Brain microvascular endothelial cell (primary cell): ENCODE data around the gene DLG2.
"Not testable (repeated sequence)": the region's sequence is repeated elsewhere in the genome, so short reads cannot be mapped to it uniquely, and the experiment has no call there.

Source experiments
- DNase-seq: peaks from one replicate; pipeline ENCODE4 v3.0.0-alpha.2; 2020
- H3K27ac ChIP-seq: fragments of 250-450 bp; sonication (Bioruptor Pico); 2 replicates; pipeline ENCODE4 v1.5.1; 2020; ENCODE audit warnings: mild to moderate bottlenecking, moderate library complexity
- H3K27me3 ChIP-seq: fragments of 250-450 bp; sonication (Bioruptor Pico); replicated peaks from 2 replicates; pipeline ENCODE4 v1.5.1; 2020; ENCODE audit warnings: mild to moderate bottlenecking
- H3K36me3 ChIP-seq: fragments of 250-450 bp; sonication (Bioruptor Pico); replicated peaks from 2 replicates; pipeline ENCODE4 v1.5.1; 2020; ENCODE audit warnings: mild to moderate bottlenecking
- H3K4me3 ChIP-seq: 2 replicates; pipeline ENCODE4 v1.5.1; 2011; ENCODE audit warnings: low read depth, mild to moderate bottlenecking, control low read depth, low read length, moderate library complexity
- in situ Hi-C: cut with HindIII; loops from 2 replicates; pipeline ENCODE4 v1.10.0; 2017; ENCODE audit warnings: low sequenced_read_pairs, low pct_ligation_motif_present
- TF ChIP-seq, protein P1 (sequence below): IDR thresholded peaks from 2 replicates; pipeline ENCODE4 v1.5.1; 2011; ENCODE audit warnings: low read depth, mild to moderate bottlenecking, moderate library complexity, low read length, control low read depth, inconsistent platforms; ENCODE audit errors: missing control alignments

The DLG2 gene

DNA sequence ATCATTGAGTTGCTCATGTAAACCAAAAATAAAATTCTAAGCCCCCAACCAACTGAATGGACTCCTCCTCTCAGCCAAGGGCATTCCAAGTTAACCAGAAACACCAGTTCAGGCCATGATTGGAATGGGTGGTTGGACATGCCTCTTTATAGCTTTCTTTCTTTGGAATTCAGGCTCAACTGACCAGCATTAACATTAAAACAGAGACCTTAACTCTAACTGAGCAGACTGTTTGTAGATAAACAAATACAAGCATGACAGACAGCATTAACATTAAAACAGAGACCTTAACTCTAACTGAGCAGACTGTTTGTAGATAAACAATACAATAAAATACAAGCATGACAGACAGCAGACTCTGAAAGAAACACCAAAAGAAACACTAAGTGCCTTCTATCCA lies 278.2 kb downstream of the DLG2 start:
- TF ChIP-seq, protein P1, sequence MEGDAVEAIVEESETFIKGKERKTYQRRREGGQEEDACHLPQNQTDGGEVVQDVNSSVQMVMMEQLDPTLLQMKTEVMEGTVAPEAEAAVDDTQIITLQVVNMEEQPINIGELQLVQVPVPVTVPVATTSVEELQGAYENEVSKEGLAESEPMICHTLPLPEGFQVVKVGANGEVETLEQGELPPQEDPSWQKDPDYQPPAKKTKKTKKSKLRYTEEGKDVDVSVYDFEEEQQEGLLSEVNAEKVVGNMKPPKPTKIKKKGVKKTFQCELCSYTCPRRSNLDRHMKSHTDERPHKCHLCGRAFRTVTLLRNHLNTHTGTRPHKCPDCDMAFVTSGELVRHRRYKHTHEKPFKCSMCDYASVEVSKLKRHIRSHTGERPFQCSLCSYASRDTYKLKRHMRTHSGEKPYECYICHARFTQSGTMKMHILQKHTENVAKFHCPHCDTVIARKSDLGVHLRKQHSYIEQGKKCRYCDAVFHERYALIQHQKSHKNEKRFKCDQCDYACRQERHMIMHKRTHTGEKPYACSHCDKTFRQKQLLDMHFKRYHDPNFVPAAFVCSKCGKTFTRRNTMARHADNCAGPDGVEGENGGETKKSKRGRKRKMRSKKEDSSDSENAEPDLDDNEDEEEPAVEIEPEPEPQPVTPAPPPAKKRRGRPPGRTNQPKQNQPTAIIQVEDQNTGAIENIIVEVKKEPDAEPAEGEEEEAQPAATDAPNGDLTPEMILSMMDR = no peak
- Histone ChIP-seq H3K4me3 (no peak overlapping the region), H3K27me3 (no peaks in the 10 kb centered on the region), H3K27ac (no peak overlapping the region), H3K36me3 (no peaks in the 10 kb centered on the region)
- no peak for DNase-seq
- in situ Hi-C loops = no loop called here

DNA sequence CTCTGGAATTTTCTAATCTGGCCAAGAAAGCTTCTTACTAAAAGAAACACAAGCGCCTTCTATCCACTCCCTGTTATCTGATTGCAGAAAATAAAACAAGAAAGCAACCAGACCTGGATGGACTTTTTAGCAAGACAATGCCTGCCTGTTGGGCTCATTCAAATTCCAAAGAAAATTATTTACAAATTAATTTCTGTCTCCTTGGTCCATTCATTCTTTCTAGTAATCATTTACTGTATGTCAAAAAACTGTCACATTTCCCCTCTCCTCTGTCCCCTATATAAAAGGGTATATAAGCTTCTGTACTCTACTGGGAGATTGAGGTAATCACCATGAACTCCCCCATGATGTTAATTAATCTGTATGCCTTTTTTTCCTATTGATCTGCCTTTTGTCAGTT lies 279.9 kb downstream of the DLG2 start:
- Histone ChIP-seq H3K27me3 (no peaks in the 10 kb centered on the region), H3K36me3 (no peaks in the 10 kb centered on the region), H3K27ac (no peak overlapping the region), H3K4me3 (no peak overlapping the region)
- in situ Hi-C loops = no loop called here
- TF ChIP-seq, protein P1 = no peak
- DNase-seq = no peak

DNA sequence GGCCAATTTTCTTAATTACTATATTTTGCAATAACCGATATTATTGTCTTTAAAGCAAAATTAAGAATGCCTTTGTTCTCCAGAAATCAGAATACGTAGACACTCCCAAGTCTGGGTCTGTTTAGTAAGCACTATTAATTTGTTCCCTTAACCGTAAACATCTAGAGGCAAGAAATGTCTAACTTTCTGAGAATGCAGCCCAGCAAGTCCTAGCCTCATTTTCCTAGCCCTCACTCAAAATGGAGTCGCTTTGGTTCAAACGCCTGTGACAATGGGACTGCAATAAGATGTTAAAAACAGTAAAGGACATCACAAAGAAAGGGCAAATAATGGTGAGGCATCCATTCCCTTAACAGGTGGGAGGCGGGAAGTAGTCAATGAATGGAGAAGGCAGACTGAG lies 280.7 kb downstream of the DLG2 start:
- Histone ChIP-seq H3K4me3 (no peak overlapping the region), H3K36me3 (no peaks in the 10 kb centered on the region), H3K27me3 (no peaks in the 10 kb centered on the region), H3K27ac (no peak overlapping the region)
- in situ Hi-C loops = no loop called here
- DNase-seq = no peak
- TF ChIP-seq, protein P1 = no peak

DNA sequence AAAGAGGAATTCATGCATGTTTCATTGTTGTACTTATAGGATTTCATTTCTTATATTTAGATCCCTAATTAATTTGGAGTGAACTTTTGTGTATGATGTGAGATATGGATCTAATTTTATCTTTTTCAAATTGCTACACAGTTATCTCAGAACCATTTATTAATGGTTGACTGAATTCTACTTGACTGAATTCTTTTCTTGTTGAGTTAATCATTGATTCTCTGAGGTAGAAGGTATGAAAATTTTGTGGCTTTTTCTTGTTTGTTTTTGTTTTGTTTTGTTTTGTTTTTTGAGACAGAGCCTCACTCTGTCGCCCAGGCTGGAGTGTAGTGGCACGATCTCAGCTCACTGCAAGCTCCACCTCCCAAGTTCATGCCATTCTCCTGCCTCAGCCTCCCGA lies 286.3 kb downstream of the DLG2 start:
- H3K4me3 ChIP-seq, H3K36me3 ChIP-seq, in situ Hi-C loops, DNase-seq, H3K27ac ChIP-seq, H3K27me3 ChIP-seq: not testable (repeated sequence)

DNA sequence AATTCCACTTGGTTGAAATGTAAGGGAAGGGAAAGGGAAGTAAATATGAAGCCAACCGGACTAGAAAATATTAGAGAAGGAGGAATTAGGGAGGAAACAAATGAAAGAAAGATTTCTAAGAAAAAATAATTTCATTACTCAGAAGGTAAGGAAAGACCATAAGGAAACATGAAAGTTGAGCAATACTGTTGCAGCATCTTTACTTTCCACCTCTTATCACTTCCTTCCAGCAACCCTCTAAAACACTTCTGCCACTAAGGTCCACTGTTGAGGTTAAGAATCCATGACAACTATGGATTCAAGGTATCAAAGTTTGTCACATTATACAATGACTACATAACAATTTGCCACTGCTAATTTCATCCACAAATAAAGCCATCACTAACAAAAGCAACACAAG lies 308.6 kb downstream of the DLG2 start:
- no peak overlapping the region for H3K27ac ChIP-seq
- DNase-seq = no peak
- no peaks in the 10 kb centered on the region for H3K36me3 ChIP-seq
- H3K27me3 ChIP-seq = no peaks in the 10 kb centered on the region
- TF ChIP-seq, protein P1 = no peak
- no peak overlapping the region for H3K4me3 ChIP-seq
- in situ Hi-C loops = no loop called here

DNA sequence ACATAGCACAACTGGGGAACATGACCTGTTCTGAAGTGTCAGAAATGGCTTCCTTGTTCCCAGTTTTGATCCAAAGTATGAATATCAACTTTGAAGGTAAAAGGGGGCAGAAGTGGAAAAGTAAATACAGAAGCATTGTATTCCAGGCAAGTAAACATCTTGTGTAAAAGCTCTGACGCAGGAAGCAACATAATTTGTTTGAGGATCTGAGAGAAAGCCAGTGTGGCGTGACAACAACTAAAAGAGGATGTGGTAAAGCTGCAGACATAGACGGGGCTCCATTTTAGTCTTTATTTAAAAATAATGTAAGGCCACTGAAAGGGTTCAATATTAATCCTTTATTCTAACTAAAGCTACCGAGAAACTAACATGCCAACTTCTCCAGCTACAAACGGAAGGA lies 310.2 kb downstream of the DLG2 start:
- in situ Hi-C loops = no loop called here
- no peak for DNase-seq

More for the DNA sequence above, 310.2 kb downstream of the DLG2 start:
- TF ChIP-seq, protein P1 = no peak
- H3K36me3 ChIP-seq = no peaks in the 10 kb centered on the region
- no peaks in the 10 kb centered on the region for H3K27me3 ChIP-seq
- H3K4me3 ChIP-seq = no peak overlapping the region
- no peak overlapping the region for H3K27ac ChIP-seq
